Frontal cortex (tissue), 4 donors: ENCODE data around the gene ITIH3. TPM values are rescaled to one million over a fixed set of nuclear protein-coding genes. Genes with fewer than 3 reads are reported as not detected.

Experiments used
- DNase-seq, 2 donors: peaks; one replicate each; pipeline ENCODE4 v3.0.0; 2012; ENCODE audit warnings: low spot score in 2 of 2
- FAIRE-seq: peaks from 2 replicates; lab custom pipeline; 2012; peaks lifted over from hg19 to GRCh38; lab: Jason Lieb, UNC
- total RNA-seq: library from RNA; depleted of rRNA; stranded (reverse); fragments of >200 nt; gene quantifications from one replicate; pipeline ENCODE4 v1.2.3, GENCODE V29; 2014
- donor health status: control.
- donor health status: control.
- donor health status: control.

Gene ITIH3
- total RNA-seq, 1 donor from 2014 or later, result not detected

GRCh38 chr3:52792961-52793695, 1.5 kb upstream of the ITIH3 start:
- DNase-seq, result no peak
- FAIRE-seq, result no peak

- FAIRE-seq (no peak), DNase-seq (no peak)
These were observed 639 bp upstream of the ITIH3 start for GRCh38 chr3:52793702-52794611.

- no peak for DNase-seq
- FAIRE-seq, result no peak
These were observed 803 bp downstream of the ITIH3 start for GRCh38 chr3:52795298-52795900.

GRCh38 chr3:52796411-52796810, 1.8 kb downstream of the ITIH3 start:
- DNase-seq (no peak), FAIRE-seq (no peak)

GRCh38 chr3:52798376-52798977, 3.9 kb downstream of the ITIH3 start:
- no peak for FAIRE-seq
- DNase-seq, result no peak

- FAIRE-seq, result no peak
These were observed 4.4 kb downstream of the ITIH3 start for GRCh38 chr3:52798978-52799476.

GRCh38 chr3:52800079-52800478, 5.5 kb downstream of the ITIH3 start:
- FAIRE-seq (no peak), DNase-seq (no peak)

More at GRCh38 chr3:52798978-52799476, 4.4 kb downstream of the ITIH3 start:
- DNase-seq, result no peak

- FAIRE-seq (no peak), DNase-seq (no peak)
These were observed 7.2 kb downstream of the ITIH3 start for GRCh38 chr3:52801839-52802238.

GRCh38 chr3:52805270-52806039, 10.9 kb downstream of the ITIH3 start:
- DNase-seq (no peak), FAIRE-seq (no peak)

- DNase-seq (no peak), FAIRE-seq (no peak)
These were observed 14.6 kb downstream of the ITIH3 start for GRCh38 chr3:52809149-52809548.

GRCh38 chr3:52809662-52810377, 15.2 kb downstream of the ITIH3 start:
- DNase-seq (no peak), FAIRE-seq (no peak)

- DNase-seq (no peak), FAIRE-seq (no peak)
These were observed 16.3 kb downstream of the ITIH3 start for GRCh38 chr3:52810923-52811322.

- no peak for DNase-seq
- FAIRE-seq, result no peak
These were observed 16.9 kb downstream of the ITIH3 start for GRCh38 chr3:52811452-52812011.

GRCh38 chr3:52813810-52814209, 19.2 kb downstream of the ITIH3 start:
- FAIRE-seq (no peak), DNase-seq (no peak)

GRCh38 chr3:52816199-52816598, 21.6 kb downstream of the ITIH3 start:
- no peak for FAIRE-seq
- DNase-seq, result no peak

- DNase-seq (no peak), FAIRE-seq (no peak)
These were observed 22.1 kb downstream of the ITIH3 start for GRCh38 chr3:52816654-52817053.

- DNase-seq, result no peak
- no peak for FAIRE-seq
These were observed 22.6 kb downstream of the ITIH3 start for GRCh38 chr3:52817221-52817620.

GRCh38 chr3:52817860-52818259, 23.3 kb downstream of the ITIH3 start:
- no peak for FAIRE-seq

More at GRCh38 chr3:52817860-52818259, 23.3 kb downstream of the ITIH3 start:
- DNase-seq, result no peak
